Stimulated activated naive B cell treated with anti-CD40 and anti-IgM and Interleukin-4, amounts not matched to agents 10 μg/mL and 1 μg/mL and 100 μg/mL, for 72 hours (primary cell): ENCODE data around the gene FNDC1.
"Not testable (repeated sequence)": the region's sequence is repeated elsewhere in the genome, so short reads cannot be mapped to it uniquely, and the experiment has no call there.

Experiments used
- ATAC-seq, 2 donors: fragments of 150-1000 bp; cut with Tn5 transposase; replicated peaks; 2 replicates each; pipeline ENCODE4 v1.10.0; 2021; ENCODE audit warnings: moderate library complexity in 1 of 2
- DNase-seq: peaks from one replicate; pipeline ENCODE4 v3.0.0; 2021
- H3K27ac Mint-ChIP-seq: one replicate; pipeline ENCODE4 v1.8.0; 2022; ENCODE audit warnings: mild to moderate bottlenecking, mixed read lengths
- H3K27me3 Mint-ChIP-seq, 2 donors: one replicate each; pipeline ENCODE4 v1.8.0; 2022; ENCODE audit warnings: mixed read lengths in 2 of 2
- H3K36me3 Mint-ChIP-seq, 2 donors: one replicate each; pipeline ENCODE4 v1.8.0; 2022; ENCODE audit warnings: mixed read lengths in 2 of 2, mild to moderate bottlenecking in 1 of 2
- H3K4me1 Mint-ChIP-seq, 2 donors: one replicate each; pipeline ENCODE4 v1.8.0; 2022; ENCODE audit warnings: mixed read lengths in 2 of 2, mild to moderate bottlenecking in 1 of 2
- H3K4me3 Mint-ChIP-seq, 2 donors: one replicate each; pipeline ENCODE4 v1.8.0; 2022; ENCODE audit warnings: mild to moderate bottlenecking in 2 of 2, mixed read lengths in 2 of 2, moderate library complexity in 1 of 2
- H3K9me3 Mint-ChIP-seq, 2 donors: one replicate each; pipeline ENCODE4 v1.8.0; 2022; ENCODE audit warnings: mixed read lengths in 2 of 2, mild to moderate bottlenecking in 1 of 2

Gene FNDC1

GRCh38 chr6:159262586-159262985 is 93.4 kb downstream of the FNDC1 start:
- Mint-ChIP-seq H3K36me3 (no peaks in the 10 kb centered on the region), H3K9me3 (peaks cover 0 to 5% of the 10 kb centered on the region in 2 donors), H3K27ac (no peak overlapping the region), H3K4me1 (no peaks in the 10 kb centered on the region), H3K4me3 (no peak overlapping the region), H3K27me3 (peaks cover 8 to 19% of the 10 kb centered on the region in 2 donors)
- no peak for DNase-seq
- ATAC-seq = no peak

GRCh38 chr6:159267165-159267564 is 98.0 kb downstream of the FNDC1 start:
- H3K4me3 Mint-ChIP-seq = no peak overlapping the region
- H3K27ac Mint-ChIP-seq = no peak overlapping the region
- no peaks in the 10 kb centered on the region for H3K36me3 Mint-ChIP-seq
- peaks cover 0 to 2% of the 10 kb centered on the region in 2 donors for H3K9me3 Mint-ChIP-seq
- peaks cover 16 to 20% of the 10 kb centered on the region in 2 donors for H3K27me3 Mint-ChIP-seq
- DNase-seq = no peak
- no peaks in the 10 kb centered on the region for H3K4me1 Mint-ChIP-seq
- no peak for ATAC-seq

GRCh38 chr6:159268511-159268910 is 99.3 kb downstream of the FNDC1 start:
- no peaks in the 10 kb centered on the region for H3K4me1 Mint-ChIP-seq
- no peak overlapping the region for H3K27ac Mint-ChIP-seq
- H3K4me3 Mint-ChIP-seq = no peak overlapping the region
- peaks cover 0 to 2% of the 10 kb centered on the region in 2 donors for H3K9me3 Mint-ChIP-seq
- DNase-seq = no peak
- peaks cover 10 to 16% of the 10 kb centered on the region in 2 donors for H3K27me3 Mint-ChIP-seq
- H3K36me3 Mint-ChIP-seq = no peaks in the 10 kb centered on the region
- no peak for ATAC-seq

- Mint-ChIP-seq H3K9me3 (peaks cover 0 to 2% of the 10 kb centered on the region in 2 donors), H3K27me3 (peaks cover 21 to 26% of the 10 kb centered on the region in 2 donors), H3K36me3 (no peaks in the 10 kb centered on the region), H3K4me3 (no peak overlapping the region), H3K27ac (no peak overlapping the region), H3K4me1 (no peaks in the 10 kb centered on the region)
- no peak for DNase-seq
- ATAC-seq = no peak
Measured at GRCh38 chr6:159271257-159271656, 102.1 kb downstream of the FNDC1 start.

GRCh38 chr6:159278626-159279025 is 109.4 kb downstream of the FNDC1 start:
- Mint-ChIP-seq H3K4me3 (no peak overlapping the region), H3K27me3 (peaks cover 17 to 32% of the 10 kb centered on the region in 2 donors), H3K36me3 (no peaks in the 10 kb centered on the region), H3K4me1 (no peaks in the 10 kb centered on the region), H3K27ac (no peak overlapping the region), H3K9me3 (no peaks in the 10 kb centered on the region)
- ATAC-seq (no peak), DNase-seq (no peak)

- no peak overlapping the region for H3K27ac Mint-ChIP-seq
- H3K4me1 Mint-ChIP-seq = no peaks in the 10 kb centered on the region
- DNase-seq (no peak), ATAC-seq (no peak)
- H3K9me3 Mint-ChIP-seq = no peaks in the 10 kb centered on the region
- H3K27me3 Mint-ChIP-seq = peaks cover 17 to 32% of the 10 kb centered on the region in 2 donors
- H3K36me3 Mint-ChIP-seq = no peaks in the 10 kb centered on the region
- no peak overlapping the region for H3K4me3 Mint-ChIP-seq
Measured at GRCh38 chr6:159279790-159280277, 110.6 kb downstream of the FNDC1 start.

- peaks cover 5 to 19% of the 10 kb centered on the region in 2 donors for H3K27me3 Mint-ChIP-seq
- peaks cover 0 to 10% of the 10 kb centered on the region in 2 donors for H3K9me3 Mint-ChIP-seq
- H3K27ac Mint-ChIP-seq = no peak overlapping the region
- ATAC-seq (no peak), DNase-seq (no peak)
- H3K4me1 Mint-ChIP-seq = no peaks in the 10 kb centered on the region
- H3K36me3 Mint-ChIP-seq = no peaks in the 10 kb centered on the region
- no peak overlapping the region for H3K4me3 Mint-ChIP-seq
Measured at GRCh38 chr6:159282421-159282820, 113.2 kb downstream of the FNDC1 start.

- not testable (repeated sequence) for H3K4me1 Mint-ChIP-seq, ATAC-seq, H3K4me3 Mint-ChIP-seq, H3K36me3 Mint-ChIP-seq, H3K27ac Mint-ChIP-seq, DNase-seq
- H3K9me3 Mint-ChIP-seq = peaks cover 0 to 11% of the 10 kb centered on the region in 2 donors
- H3K27me3 Mint-ChIP-seq = peaks cover 21 to 30% of the 10 kb centered on the region in 2 donors
Measured at GRCh38 chr6:159284661-159285060, 115.5 kb downstream of the FNDC1 start.

- peaks cover 26 to 38% of the 10 kb centered on the region in 2 donors for H3K27me3 Mint-ChIP-seq
- no peak overlapping the region for H3K4me3 Mint-ChIP-seq
- H3K9me3 Mint-ChIP-seq = peaks cover 4% of the 10 kb centered on the region in 2 donors
- no peak overlapping the region for H3K27ac Mint-ChIP-seq
- DNase-seq (no peak), ATAC-seq (no peak)
- H3K4me1 Mint-ChIP-seq = no peaks in the 10 kb centered on the region
- peaks cover 0 to 1% of the 10 kb centered on the region in 2 donors for H3K36me3 Mint-ChIP-seq
Measured at GRCh38 chr6:159298840-159299239, 129.6 kb downstream of the FNDC1 start.

- peaks cover 0 to 1% of the 10 kb centered on the region in 2 donors for H3K36me3 Mint-ChIP-seq
- peaks cover 4% of the 10 kb centered on the region in 2 donors for H3K9me3 Mint-ChIP-seq
- no peaks in the 10 kb centered on the region for H3K4me1 Mint-ChIP-seq
- H3K4me3 Mint-ChIP-seq = no peak overlapping the region
- no peak overlapping the region for H3K27ac Mint-ChIP-seq
- H3K27me3 Mint-ChIP-seq = peaks cover 33 to 39% of the 10 kb centered on the region in 2 donors
- no peak for DNase-seq
- ATAC-seq = no peak
Measured at GRCh38 chr6:159299566-159299965, 130.4 kb downstream of the FNDC1 start.

GRCh38 chr6:159301277-159301676 is 132.1 kb downstream of the FNDC1 start:
- ATAC-seq (no peak), DNase-seq (no peak)
- peaks cover 0 to 1% of the 10 kb centered on the region in 2 donors for H3K36me3 Mint-ChIP-seq
- H3K4me1 Mint-ChIP-seq = no peaks in the 10 kb centered on the region
- H3K27ac Mint-ChIP-seq = no peak overlapping the region
- H3K9me3 Mint-ChIP-seq = peaks cover 4% of the 10 kb centered on the region in 2 donors
- peaks cover 26 to 42% of the 10 kb centered on the region in 2 donors for H3K27me3 Mint-ChIP-seq
- no peak overlapping the region for H3K4me3 Mint-ChIP-seq

- Mint-ChIP-seq H3K4me3 (no peak overlapping the region), H3K27me3 (peaks cover 26 to 42% of the 10 kb centered on the region in 2 donors), H3K4me1 (no peaks in the 10 kb centered on the region), H3K27ac (no peak overlapping the region), H3K36me3 (peaks cover 0 to 1% of the 10 kb centered on the region in 2 donors), H3K9me3 (peaks cover 4% of the 10 kb centered on the region in 2 donors)
- no peak for ATAC-seq
- no peak for DNase-seq
Measured at GRCh38 chr6:159301810-159302593, 132.8 kb downstream of the FNDC1 start.

GRCh38 chr6:159302594-159302992 is 133.4 kb downstream of the FNDC1 start:
- Mint-ChIP-seq H3K27ac (no peak overlapping the region), H3K4me3 (no peak overlapping the region), H3K4me1 (no peaks in the 10 kb centered on the region), H3K36me3 (peaks cover 0 to 1% of the 10 kb centered on the region in 2 donors), H3K27me3 (peaks cover 25 to 40% of the 10 kb centered on the region in 2 donors), H3K9me3 (peaks cover 4% of the 10 kb centered on the region in 2 donors)
- DNase-seq (no peak), ATAC-seq (no peak)

- no peaks in the 10 kb centered on the region for H3K36me3 Mint-ChIP-seq
- DNase-seq (no peak), ATAC-seq (no peak)
- H3K9me3 Mint-ChIP-seq = no peaks in the 10 kb centered on the region
- no peak overlapping the region for H3K4me3 Mint-ChIP-seq
- no peaks in the 10 kb centered on the region for H3K4me1 Mint-ChIP-seq
- no peak overlapping the region for H3K27ac Mint-ChIP-seq
- peaks cover 21 to 36% of the 10 kb centered on the region in 2 donors for H3K27me3 Mint-ChIP-seq
Measured at GRCh38 chr6:159303159-159303558, 134.0 kb downstream of the FNDC1 start.

GRCh38 chr6:159303784-159304183 is 134.6 kb downstream of the FNDC1 start:
- no peak overlapping the region for H3K27ac Mint-ChIP-seq
- H3K9me3 Mint-ChIP-seq = no peaks in the 10 kb centered on the region
- no peaks in the 10 kb centered on the region for H3K36me3 Mint-ChIP-seq
- no peak for ATAC-seq
- H3K4me1 Mint-ChIP-seq = no peaks in the 10 kb centered on the region
- no peak overlapping the region for H3K4me3 Mint-ChIP-seq
- H3K27me3 Mint-ChIP-seq = peaks cover 18 to 31% of the 10 kb centered on the region in 2 donors
- no peak for DNase-seq
